ENCODE measurements around the gene PHACTR2.

GRCh38 chr6:143842461-143842901, 164.7 kb downstream of the PHACTR2 start:
- TF ChIP-seq POLR2AphosphoS5 (IDR thresholded peaks at IDR 0.05) (no peak), CTCF (IDR thresholded peaks at IDR 0.05) (no peak), POLR2A (IDR thresholded peaks at IDR 0.05) (no peak)
